GM20000 (cell line): ENCODE data around the gene TAS1R2.

Experiments
- DNase-seq: peaks from one replicate; pipeline ENCODE4 v3.0.0; 2012; ENCODE audit warnings: low spot score
- CTCF ChIP-seq: IDR thresholded peaks from 2 replicates; pipeline ENCODE4 v1.5.1; 2012; ENCODE audit warnings: mild to moderate bottlenecking, control low read depth; ENCODE audit errors: extremely low read depth, missing control alignments

Gene TAS1R2

DNA sequence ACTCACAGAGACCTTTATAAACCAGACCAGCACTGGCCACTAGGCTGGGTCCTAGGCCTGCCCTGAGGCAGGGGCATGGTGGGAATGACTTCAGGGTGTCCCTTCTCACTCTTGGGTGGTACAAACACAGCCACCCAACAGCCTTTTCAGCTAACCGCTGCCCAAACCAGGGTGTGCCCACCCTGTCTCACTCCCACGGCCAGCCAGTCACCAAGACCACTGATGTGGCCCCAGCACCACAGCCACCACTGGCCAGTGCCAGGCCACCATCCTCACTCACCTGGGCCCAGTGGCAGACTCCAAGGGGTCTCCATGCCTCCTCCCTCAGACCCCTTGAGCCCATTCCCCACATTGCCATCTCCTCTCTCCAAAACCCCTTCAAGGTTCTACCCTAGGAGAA lies 27.8 kb downstream of the TAS1R2 start:
- no peak for DNase-seq
- no peak for TF ChIP-seq CTCF

GRCh38 chr1:18830596-18830995 lies 28.9 kb downstream of the TAS1R2 start:
- no peak for TF ChIP-seq CTCF
- no peak for DNase-seq

DNA sequence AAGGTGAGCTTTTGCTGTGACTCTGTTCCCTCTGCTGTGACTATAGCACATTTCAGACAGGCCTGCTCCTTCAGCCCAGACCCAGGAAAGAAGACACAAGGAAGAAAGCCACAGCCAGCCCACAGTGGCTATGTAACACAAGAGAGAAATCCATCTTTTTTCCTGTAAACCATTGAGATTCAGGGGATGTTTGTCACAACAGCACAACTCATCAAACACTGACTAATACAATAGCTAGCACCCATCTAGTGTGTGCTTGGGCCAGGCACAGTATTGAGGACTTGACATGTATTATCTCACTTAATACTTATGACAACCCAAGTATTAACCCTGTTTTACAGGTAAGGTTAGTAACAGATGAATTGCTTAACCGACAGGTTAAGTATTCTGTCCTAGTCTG lies 29.8 kb downstream of the TAS1R2 start:
- no peak for DNase-seq

DNA sequence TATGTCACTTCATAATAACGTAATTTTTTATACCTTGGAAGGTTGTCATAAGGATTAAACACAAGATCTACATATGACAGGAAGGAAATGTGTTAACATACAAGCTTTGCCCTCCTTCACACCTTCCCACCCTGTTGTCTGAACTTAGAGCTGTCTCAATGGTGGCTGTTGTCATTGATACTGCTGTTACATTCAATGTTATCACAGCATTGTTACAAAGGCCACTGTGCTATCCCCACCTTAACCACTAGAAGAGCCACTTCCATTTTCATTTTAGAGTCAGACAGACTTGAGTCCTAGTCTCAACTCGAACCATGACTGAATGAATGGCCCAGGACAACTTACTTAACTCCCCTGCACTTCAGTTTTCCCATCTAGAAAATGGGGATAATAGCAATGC lies 31.2 kb downstream of the TAS1R2 start:
- no peak for DNase-seq
- TF ChIP-seq CTCF, result no peak

More for the DNA sequence above, 29.8 kb downstream of the TAS1R2 start:
- no peak for TF ChIP-seq CTCF

GRCh38 chr1:18823438-18823837 lies 36.0 kb downstream of the TAS1R2 start:
- no peak for DNase-seq
- no peak for TF ChIP-seq CTCF

GRCh38 chr1:18820791-18821641 lies 38.4 kb downstream of the TAS1R2 start:
- peak; percentile 81 for DNase-seq
- TF ChIP-seq CTCF, result peak; percentile 75

DNA sequence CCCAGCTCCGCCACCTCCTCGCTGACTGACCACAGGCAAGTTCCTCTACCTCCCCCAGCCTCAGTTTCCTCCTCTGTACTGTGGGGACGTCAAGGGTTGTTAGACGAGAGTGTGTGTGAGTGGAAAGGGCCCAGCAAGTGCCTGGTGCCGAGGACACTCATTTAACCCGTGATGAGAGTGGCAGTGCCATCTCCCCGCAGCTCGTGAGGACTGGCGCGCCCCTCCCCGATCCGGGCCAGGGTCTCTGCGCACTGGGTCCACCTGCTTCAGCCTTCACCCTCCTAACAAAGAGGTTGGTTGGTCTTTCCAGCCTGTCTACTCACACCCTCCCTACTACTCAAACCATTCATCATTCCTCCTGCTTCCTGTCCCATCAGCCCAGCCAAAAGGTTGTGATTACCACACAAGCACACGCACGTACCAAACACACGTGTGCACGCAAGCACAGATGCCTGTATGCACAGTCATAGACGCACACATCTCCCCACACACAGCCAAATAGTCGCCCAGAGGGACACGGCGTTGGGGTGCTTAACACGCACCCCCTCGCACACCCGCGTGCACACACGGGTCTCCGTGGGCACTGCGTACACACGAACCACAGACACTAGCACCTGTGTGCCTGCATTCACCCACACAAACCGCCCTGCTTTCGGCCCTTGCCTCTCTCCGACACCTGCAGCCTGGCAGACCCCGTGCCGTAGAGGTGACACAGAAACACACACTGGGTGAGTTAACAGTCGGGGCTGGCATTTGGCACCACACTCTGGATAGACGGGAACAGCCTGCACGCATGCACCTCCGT lies 39.3 kb downstream of the TAS1R2 start:
- no peak for TF ChIP-seq CTCF
- no peak for DNase-seq
